ENCODE results near the gene CARNS1.

Gene CARNS1, protein sequence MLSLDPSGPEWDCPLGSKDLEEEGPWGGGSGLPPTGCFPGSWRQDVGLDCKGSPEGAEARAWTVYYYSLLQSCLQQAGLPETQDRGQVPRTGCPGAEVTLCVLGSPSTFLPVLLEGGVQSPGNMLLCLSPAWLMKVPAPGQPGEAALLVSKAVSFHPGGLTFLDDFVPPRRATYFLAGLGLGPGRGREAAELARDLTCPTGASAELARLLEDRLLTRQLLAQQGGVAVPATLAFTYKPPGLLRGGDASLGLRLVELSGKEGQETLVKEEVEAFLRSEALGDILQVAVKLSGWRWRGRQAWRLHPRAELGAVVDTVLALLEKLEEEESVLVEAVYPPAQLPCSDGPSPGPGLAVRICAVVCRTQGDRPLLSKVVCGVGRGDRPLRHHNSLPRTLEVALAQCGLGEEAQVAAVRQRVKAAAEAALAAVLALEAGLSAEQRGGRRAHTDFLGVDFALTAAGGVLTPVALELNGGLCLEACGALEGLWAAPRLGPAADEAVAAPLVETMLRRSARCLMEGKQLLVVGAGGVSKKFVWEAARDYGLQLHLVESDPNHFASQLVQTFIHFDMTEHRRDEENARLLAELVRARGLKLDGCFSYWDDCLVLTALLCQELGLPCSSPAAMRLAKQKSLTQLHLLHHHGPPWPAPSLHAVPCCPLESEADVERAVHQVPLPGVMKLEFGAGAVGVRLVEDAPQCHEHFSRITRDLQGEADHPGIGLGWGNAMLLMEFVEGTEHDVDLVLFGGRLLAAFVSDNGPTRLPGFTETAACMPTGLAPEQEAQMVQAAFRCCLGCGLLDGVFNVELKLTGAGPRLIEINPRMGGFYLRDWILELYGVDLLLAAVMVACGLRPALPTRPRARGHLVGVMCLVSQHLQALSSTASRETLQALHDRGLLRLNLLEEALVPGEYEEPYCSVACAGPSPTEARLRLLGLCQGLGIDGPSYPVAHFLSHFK

DNA sequence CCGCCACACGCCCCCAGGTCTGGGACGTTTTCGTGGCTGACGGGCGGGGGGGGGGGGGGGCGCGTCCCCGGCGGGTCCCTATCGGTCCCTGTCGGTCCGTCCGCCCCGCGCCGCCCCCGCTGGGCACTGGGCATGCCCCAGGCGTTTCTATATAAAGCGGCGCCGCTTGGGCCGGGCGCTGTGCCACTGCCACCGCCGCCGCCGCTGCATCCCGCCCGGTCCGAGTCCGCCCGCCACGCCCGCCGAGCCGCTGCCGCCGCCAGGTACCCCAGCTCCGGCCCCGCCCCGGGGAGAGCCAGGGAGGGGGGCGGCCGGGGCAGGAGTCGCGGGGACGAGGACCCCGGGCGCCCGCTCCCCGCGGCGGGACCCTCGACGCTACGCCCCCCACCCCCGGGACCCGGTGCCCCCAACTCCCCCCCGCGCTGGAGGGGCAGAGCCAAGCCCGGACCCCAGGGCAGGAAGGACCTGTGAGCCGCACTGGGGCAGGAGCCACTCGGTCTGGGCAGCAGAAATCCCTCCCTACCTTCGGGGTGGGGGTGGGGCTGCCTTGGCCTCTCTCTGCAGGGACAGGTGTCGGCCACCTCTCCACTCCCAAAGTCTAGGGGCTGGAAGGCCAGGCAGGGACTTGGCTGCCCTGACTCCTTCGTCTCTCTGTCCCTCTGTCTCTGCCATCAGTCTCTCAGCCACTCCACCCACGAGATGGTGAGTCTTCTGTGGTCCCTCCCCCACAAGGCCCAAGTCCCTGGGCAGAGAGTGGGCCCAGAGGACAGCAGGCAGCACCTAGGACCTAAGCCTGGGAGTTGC, at the start of gene CARNS1:
Gene CARNS1, plus strand, starts transcription at position 178 of the 804 bp plus-strand sequence. Its CDS starts 522 bp downstream, at position 700.
- DNase-seq = no peak

DNA sequence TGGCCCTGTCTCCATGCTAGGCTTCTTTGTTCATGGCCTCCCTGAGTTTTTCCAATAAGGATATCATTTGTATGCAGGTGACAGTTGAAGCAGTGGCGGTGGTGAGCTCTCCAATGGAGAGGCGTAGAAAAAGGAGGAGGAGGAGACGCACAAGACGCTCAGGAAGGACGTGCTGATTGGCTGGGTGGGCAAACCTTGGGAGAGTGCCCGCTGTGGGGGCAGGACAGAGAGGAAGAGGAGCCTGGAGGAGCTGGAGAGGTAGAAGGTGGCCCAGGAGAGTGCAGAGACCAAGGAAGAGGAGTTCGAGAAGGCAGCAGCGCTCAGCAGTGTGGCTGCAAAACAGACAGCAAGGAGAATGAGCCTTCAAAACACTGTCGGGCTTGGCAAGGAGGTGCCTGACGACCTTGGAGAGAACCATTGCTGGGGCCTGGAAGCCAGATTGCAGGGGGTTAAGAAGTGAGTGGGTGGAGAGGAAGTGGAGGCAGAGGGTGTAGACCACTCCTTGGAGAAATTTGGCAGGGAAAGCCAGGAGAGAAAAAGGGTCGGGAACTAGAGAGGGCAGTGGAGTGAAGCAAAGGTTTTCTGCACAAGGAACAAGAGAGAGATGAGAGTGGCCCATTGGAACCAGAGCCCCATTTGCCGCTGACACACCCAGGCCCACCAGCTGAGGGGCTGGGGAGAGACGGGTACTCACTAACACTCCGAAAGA, 49.6 kb upstream of the CARNS1 start:
- DNase-seq = no peak

DNA sequence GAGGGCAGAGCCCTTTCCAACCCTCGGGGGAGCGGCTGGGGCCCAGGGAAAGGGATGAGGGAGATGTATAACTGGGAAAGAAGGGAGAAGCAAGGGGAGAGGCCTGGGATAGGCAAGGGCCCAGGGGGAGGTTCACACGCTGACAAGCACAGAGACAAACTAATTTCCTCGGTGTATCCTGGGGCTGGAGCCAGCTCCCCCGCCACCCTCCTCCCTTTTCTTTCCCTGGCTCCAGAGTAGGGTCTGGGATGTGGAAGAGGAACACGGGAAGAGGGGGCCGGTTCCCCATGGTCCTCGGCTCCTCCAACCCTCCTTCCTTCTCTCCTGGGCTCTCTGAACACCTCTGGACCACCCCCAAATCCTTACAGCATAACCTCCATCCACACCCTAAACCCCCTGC, 48.9 kb upstream of the CARNS1 start:
- DNase-seq = no peak

DNA sequence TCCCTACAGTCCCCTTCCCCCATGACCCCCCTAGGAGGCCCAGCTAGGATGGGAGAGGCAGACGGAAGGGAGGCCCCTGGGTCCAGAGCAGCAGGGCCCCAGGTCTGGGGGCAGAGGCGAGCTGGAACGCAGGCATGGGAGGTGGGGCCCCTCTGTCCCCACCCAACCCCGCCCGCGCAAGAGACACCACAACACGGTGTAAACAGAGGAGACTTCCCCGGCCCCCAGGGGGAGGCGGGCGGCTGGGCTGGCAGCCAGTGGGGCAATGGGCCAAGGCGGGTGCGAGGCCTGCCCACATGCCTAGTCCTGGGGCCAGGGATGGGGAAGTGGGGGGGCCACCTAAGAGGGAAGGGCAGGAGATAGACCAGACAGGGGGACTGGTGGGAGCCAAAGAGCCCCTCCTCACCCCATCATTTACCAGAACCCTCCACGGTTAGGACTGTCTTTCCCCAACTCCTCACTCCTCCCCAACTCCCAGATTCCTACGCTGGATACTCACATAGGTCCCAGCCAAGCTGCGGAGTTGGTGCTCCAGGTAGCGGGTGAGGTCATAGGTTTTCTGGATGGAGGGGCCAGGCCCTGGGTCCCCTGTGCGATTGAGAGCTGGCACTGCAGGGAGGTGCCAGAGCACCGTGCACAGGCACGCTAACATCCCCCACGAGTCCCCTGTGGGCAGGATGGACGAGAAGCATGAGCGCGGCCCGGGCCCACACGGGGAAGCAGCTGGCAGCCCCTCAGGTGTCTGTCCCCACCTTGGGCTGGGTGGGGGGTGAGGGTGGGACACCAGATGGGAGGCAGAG, 48.3 kb upstream of the CARNS1 start:
- no peak for DNase-seq

DNA sequence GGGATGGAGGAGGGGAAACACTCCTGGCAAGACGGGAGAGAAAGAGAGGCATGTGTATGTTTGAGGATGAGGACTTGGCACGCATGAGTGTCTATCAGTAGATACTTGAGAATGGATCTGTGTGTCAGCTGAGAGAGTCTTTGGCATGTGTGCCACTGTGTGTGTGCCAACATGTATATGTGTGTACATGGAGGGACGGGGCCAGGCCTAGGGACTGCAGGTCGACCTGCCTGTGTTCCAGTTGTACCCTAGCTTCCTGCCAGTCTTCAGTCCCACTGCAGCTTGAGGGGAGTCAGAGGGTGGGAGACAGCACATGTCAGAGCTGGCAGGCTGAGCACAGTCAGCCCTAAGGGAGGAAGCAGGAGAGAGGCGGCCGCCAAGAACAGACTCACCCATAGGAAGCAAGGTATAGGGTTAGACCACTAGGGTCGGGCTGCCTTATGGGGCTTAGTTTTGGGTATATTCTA, 47.7 kb upstream of the CARNS1 start:
- DNase-seq = no peak

DNA sequence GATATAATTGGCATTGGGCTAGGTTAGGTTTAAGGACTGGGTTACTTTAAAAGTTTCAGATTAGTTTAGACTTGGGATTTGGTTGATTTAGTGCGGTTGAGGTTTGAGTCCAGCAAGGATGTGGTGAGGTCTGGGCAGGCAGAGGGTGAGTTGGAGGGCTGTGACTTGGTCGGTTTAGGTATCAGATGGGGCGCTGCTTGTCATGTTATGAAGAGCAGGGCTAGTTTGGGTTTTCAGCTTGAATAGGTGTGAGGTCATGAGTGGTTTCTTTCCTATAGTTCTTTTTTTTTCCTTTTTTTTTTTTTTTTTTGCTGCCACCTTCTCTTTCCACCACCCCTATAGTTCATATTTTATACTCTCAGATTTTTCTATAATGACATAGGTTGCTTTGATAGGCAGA, 46.9 kb upstream of the CARNS1 start:
- peak; percentile 74 for DNase-seq

DNA sequence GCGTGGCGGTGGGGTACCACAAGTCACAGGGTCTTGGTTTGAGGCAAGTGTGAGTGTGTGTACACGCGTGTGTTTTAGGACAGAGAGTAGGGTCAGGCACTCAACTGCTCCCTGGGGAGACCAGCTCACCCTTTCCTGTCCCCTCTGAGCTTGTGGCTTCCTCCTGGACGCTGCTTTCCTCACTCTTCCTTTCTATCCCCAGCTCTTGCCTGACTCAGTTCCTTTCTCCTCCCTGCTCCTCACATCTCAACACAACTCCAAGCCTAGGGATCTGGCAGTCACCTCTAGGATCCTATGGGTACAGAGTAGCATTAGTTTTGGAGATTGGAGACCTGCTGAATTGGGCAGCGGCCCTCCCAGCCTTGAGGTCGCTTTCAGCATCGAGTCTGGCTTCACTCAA, 46.2 kb upstream of the CARNS1 start:
- DNase-seq = no peak

DNA sequence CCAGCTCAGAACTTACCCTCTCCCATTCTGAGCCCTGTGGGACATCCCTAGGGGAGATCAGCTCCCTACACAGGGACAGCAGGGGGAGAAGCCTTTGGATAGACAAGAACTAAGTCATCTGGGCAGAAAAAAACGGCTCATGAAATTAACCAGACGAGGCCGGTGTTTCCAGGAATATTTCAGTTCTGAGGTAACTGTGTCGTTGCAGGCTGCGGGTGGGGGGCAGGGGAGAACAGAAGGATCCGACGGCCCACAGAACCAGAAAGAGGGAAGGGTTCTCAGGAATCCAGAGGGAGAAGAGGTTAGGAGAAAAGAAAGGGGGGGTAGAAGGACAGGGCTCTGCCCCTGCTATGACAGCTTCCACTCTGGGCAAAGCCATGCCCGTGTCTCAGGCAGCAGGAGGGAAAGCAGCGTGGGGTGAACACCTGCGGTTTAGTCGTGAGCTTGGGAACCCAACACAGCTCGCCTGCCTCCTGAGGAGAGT, 45.6 kb upstream of the CARNS1 start:
- DNase-seq = no peak

DNA sequence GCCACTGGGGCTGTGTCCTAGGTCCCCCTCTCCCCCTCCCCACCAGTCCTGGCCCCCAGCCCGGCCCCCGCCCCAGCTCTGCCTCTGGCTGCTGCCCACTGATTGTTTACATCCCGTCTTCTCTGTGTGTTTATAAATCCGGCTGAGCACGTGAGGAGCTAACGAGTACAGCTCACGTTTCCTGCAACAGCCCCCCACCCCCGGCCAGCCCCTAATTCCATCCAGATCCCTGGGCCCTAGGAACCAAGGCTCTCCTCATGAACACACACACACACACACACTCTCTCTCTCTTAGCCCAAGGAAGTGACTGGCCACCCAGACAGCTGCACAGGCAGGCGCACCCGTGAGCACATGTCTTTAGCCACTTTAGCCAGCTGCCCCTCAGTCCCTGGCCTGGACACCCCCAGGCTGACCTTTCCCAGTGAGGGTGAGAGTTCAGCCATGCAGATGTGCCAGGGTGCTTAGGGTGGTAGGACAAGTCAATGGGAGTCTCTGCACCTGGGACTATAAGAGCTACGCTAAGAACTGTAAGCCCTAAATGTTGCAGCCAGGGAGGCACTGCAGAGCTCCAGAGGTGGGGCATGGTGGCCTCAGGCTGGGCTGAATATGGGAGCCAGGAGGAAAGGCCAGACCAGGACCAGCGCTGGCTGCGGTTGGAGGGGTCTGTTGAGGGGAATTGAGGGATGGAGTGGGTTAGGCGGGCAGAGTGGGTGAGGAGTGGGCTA, 45.0 kb upstream of the CARNS1 start:
- no peak for DNase-seq

DNA sequence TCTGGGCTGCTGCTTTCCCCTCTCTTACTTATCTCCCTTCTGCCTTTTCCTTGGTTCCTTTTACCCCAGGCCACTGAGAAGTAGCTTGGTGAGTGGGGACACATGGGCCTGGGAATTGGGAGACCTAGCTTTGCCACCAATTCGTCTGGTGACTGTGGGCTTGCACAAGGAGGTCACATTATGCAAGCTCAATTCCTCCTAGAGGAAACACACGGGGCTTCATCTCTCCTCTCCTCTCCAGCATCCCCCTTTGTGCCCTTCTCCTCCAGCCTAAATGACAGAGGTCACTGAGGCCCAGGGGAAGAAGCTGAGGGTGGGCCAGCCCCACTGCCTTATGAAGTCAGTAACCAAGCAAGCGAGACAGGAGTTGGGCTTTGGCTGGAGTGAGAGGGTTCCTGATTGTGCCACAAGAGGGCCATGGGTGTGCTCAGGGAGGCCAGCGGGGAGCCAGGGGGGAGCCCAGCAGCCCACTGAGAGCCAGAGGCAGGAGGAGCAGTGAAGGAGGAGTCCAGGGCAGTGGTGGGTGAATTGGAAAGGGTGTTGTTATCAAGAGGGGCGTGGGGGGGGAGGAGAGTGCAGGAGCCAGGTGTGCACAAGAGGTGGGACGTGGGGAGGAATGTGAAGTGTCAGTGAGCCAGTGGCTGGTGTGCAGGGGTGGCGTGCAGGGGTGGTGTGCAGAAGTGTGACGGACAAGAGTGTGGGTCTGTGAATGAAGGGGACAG, 44.1 kb upstream of the CARNS1 start:
- peak; percentile 27 for DNase-seq

DNA sequence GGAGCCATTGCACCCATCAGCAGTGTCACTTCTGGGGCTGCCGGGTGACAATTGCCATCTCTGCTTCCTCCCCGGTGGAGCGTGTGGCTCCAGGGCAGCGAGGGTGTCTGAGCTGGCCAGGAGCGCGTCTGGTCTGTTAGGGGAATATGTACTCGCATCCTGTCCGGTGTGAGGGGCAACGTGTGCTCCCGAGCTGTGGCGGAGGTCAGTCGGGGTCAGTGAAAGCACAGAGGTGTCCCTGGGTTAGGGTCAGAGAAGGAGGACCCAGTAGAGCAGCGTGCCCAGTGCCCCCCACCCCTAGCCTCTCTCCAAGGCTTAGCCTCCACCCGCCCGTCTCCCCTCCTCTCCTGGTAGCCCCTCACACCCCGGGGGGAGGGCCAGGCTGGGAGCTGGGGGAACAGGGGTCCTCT, 43.6 kb upstream of the CARNS1 start:
- no peak for DNase-seq

DNA sequence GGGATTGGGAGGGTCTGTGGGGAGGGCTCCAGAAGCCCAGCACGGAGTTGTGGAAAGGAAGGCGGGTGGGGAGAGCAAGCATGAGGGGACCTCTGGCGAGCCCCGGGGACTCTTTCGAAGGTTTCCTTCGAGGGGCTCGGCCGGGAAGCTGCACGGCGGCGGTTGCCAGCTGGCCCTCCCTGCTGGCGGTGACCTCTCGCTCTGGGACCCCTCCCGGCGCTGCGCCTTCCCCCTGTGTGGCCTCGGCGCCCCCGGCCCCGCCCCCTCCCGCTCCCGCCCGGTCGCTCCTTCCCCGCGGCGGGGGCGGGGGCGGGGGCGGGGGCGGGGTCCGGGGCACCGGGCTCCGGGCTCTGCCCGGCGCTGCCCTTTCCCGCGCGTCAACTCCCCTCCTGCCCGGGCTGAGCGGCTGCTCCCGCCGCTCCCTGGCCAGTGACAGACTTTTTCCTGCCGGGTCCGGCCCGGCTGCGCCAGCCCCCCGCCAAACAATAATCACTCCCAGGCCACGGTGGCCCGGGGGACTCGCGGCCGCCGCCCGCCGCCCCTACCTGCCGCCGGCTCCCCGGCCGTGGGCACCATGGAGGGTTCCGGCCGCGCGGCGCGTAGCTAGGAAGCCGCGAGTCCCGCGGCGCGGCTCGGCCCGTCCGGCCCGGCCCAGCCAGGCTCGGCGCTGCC, 43.0 kb upstream of the CARNS1 start:
- no peak for DNase-seq

DNA sequence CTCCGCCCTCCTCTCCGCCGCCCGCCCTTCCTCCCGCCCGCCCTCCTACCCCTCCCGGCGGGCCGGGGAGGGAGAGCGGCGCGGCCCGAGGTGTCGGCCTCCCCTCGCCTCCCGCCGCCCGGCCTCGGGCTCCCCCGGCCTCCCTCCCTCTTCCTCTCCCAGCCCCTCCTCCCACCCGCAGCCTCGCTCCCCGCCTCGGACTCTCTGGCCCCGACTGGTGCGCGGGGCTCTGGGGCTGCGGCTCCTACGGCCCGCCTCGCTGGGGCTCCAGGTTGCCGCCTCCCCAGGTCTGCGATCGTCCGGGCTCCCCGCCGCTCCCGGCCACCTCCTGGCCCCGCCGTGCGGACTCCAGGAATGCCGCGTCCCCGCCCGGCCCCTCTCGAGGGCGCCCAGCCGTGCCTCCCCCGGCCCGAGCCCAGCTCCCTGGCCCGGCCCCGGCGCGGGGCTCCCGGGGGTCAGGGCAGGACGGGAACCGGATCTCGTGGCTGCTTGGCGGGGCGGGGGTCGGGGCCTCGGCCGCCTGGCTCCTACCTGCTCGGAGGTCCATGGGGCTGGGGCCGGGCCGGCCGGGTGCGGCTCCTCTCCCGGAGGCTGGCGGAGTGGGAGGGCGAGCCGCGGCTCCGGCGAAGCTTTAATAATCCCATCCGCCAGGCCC, 42.4 kb upstream of the CARNS1 start, which contains the start of gene CLCF1:
Gene CLCF1, minus strand, starts transcription at position 606 of the 655 bp plus-strand sequence. Its CDS starts 59 bp downstream, at position 547.
- peak; percentile 20 for DNase-seq

DNA sequence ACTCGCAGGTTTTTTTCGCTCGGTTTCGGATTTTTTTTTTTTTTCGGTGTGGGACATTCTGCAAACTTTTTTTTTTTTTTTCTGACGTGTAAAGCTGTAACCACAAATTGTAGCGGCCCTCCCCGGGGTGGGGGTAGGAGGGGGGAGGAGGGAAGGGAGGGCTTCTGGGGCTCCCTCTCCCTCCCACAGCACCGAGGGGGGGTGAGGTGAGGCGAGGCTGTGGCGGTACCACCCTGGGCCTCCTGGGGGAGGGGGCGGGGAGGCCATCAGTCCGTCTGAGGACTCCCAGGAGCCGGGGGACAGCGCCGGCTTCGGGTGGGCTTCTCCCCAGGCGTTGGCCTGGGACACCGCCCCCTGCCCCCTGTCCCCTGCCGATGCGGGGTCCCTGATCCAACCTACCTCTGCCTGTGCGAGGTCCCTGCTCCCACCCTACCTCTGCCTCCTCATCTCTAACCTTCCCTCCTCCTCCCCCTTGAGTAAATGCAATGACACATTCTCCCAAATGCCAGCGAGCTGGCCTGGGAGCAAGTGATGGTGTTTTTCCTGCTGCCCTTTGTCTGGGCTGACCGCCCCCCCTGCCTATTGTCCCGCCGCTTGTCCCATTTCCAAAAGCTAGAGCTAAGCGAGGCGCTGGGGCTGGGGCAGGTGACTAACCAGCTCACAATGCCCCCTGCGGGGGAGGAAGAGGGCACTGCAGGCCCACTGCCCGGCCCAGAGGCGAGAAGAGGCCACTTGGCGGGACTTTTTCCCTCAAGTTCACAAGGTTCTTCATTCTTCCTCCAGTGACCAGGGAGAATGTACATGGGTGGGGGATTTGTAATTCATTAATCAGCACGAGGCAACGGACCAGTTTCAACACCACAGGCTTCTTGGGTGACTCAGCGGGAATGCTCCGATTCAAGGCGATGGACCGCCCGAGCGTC, 41.6 kb upstream of the CARNS1 start:
- DNase-seq = peak; percentile 47

DNA sequence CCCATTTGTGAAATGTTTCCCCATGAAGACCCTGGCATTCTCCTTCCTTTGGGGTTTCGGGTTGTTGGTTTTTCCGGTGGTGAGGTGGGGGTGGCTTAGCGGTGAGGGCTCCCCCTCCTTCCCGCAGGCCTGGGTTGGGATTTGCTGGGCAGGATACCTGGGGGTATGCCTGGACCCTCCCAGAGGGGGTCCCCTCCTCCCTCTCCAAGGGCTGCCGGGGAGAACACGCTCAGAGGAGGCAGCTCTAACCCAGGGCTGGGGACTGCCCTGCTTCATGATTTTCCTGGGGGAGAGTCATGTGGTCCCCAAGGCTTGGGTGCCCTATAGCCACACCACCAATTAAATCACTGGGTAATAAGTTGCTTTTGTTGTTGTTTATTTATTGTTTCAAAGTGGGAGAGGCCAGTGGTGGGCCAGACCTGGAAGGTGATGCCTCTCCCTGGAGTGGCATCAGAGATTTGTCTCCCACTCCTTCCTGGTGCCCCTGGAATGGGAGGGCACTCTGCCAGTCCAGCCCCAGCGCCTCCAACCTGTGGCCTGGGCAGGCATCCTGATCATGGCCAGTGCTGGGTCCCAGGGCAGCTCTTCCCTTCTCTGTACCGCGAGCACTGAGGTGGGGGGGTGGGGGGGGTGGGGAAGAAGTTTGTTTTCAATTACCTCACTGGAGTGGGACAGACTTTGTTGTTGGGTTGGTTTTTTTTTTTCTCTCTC, 40.8 kb upstream of the CARNS1 start:
- no peak for DNase-seq

DNA sequence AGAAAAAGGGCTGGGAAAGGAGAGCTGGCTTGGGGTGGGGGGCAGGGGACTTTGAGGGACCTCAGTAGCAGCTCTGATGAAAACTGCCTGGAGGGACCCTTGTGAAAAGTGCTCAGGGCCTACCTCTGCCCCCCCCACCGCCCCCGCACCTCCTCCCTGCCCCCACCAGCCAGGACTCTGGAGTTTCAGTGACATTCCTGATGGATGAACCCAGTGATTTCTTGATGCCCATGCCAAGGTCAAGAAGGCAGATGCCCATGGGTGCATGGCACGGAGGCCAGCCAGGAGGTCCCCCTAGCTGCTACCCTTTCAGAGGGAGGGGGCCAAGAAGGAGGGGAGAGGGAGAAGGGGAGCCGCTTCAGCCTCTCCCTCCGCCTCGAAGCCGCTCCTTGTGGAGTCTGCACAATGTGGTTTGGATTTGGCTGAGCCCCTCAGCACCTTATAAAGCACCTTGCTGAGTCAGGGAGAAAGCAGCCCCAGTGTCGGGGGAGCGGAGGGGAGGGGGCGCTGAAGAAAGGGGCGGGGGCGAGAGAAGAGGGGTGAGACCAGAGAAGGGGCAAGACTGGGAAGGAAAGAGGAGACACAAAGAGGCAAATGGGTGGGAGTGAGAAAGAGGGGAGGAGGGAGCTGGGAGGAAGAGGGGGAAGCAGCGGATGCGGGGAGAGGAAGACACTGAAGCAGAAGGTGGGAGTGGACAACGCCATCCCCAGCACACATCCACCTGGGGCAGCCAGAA, 40.0 kb upstream of the CARNS1 start:
- DNase-seq = no peak

Measured in activated CD4-positive, alpha-beta T cell treated with anti-CD3 and anti-CD28 coated beads, Interleukin-10, Interleukin-2, amounts not matched to agents 100 ng/mL and 50 ng/mL, durations not matched to agents 16 hours and 8 hours (primary cell).